Globus pallidus (tissue), 1 donor: ENCODE data around the gene CLEC9A.

Experiments
- DNase-seq: peaks from one replicate; pipeline ENCODE4 v3.0.0-alpha.2; 2015; ENCODE audit warnings: low spot score

Gene CLEC9A

DNA sequence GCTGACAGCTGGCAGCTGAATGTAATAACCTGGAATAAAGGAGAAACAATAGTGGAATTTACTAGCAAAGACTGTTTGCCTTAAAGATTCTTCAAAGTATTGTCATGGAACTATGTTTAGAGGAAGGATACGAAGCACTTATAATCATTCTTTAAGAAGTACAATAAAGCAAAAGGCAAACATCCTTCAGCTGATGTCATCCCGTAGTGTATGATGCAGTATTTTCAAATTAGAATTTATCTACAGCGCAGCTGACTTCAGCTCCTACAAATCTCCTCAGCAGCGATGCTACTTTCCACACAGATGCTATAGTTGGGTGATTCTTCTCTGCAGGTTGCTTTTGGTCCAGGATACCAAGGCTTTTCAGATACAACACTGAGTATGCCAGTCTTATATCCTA, 36.8 kb downstream of the CLEC9A start:
- no peak for DNase-seq

- DNase-seq, result no peak
These were observed 37.5 kb downstream of the CLEC9A start for GRCh38 chr12:10067942-10068341.

- DNase-seq, result no peak
These were observed 38.2 kb downstream of the CLEC9A start for GRCh38 chr12:10068644-10069043.

DNA sequence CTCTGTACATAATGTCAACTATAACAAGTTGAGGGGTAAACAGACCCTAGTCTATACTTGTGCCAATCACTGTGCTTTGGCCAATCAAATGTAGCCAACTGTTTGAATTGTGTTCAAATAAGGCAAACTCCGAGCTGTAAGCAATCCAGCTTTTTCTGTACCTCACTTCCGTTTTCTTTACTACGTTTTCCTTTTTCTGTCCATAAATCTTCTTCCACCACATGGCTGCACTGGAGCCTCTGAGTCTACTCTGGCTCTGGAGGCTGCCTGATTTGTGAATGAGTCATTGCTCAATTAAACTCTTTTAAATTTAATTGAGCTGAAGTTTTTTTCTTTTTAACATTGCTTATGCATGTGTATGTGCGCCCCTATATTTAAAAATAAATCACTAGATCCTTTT, 38.6 kb downstream of the CLEC9A start:
- DNase-seq, result peak; percentile 34

DNA sequence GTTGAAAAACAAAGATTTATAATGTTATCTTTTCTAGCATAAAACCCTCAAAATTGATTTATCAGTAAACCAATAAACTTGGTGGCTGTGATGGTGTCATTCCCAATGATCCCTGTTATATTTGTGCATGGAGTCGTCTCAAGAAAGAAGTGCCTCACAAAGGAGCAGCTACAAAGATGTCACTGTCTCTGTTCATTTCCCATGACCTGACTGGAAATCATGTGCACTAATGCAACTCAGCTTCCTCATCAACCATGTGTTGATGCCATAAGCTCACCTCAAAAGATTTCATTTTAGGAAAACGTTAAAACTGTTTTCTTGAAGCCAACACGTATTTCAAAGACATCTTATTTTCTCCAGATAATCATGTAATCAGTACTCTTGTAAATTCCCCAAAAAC, 39.5 kb downstream of the CLEC9A start:
- DNase-seq, result no peak

DNA sequence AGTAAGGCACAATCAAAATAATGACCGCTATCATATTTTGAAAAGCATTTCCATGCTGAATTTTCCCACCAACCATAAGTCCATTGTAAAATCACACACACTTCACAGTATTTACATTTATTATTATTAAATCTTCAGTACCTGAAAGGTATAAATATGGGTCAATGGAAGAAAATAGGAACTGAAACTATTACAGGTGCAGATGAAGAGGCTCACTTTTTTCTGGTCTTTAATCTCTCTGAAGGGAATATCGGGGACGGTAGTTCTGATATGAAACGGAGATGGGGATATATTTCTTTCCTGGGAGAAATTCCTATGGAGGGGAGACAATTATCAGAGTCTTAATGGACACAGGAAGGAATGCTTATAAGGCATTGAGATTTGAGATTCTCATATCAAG, 39.9 kb downstream of the CLEC9A start:
- DNase-seq, result no peak

GRCh38 chr12:10072131-10072530, 41.6 kb downstream of the CLEC9A start:
- no peak for DNase-seq

DNA sequence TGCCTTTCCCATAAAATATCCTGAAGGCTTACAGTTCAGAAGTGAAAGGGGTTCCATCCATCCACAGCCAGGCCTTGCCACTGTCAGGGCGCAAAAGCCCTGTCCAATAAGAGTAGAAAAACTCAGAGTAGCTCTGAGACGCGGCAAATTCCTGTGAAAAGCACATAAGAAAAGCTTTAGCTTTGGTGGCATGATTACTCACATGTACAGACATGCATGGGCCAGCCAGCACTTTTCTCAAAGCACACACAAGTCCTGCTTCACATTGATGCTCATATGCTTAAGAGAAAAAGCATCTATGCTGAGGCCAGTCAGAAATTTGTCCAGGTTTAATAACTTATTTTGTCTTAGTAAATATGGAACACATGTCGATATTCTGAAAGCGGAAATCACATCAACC, 42.8 kb downstream of the CLEC9A start:
- DNase-seq, result no peak

- no peak for DNase-seq
These were observed 45.0 kb downstream of the CLEC9A start for GRCh38 chr12:10075451-10075850.

- DNase-seq, result no peak
These were observed 51.8 kb downstream of the CLEC9A start for GRCh38 chr12:10082117-10082874.

DNA sequence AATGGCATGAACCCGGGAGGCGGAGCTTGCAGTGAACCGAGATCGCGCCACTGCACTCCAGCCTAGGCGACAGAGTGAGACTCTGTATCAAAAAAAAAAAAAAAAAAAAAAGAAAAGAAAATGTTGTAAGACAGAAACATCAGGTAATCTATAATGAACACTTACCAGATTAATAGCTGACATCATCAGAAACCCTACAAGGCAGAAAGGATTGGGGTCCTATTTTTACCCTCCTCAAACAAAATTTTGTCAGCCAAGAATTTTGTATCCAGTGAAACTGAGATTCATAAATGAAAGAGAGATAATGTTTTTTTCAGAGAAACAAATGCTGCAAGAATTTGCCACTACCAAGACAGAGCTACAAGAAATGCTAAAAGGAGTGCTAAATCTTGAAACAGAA, 54.3 kb downstream of the CLEC9A start:
- no peak for DNase-seq

GRCh38 chr12:10086387-10086786, 55.9 kb downstream of the CLEC9A start:
- no peak for DNase-seq

- DNase-seq, result no peak
These were observed 57.5 kb downstream of the CLEC9A start for GRCh38 chr12:10088031-10088430.

- no peak for DNase-seq
These were observed 58.7 kb downstream of the CLEC9A start for GRCh38 chr12:10088955-10089900.

GRCh38 chr12:10094646-10095395, 64.3 kb downstream of the CLEC9A start:
- DNase-seq, result peak; percentile 14

GRCh38 chr12:10095971-10096370, 65.5 kb downstream of the CLEC9A start:
- DNase-seq, result no peak

GRCh38 chr12:10097521-10097920, 67.0 kb downstream of the CLEC9A start:
- DNase-seq, result no peak

DNA sequence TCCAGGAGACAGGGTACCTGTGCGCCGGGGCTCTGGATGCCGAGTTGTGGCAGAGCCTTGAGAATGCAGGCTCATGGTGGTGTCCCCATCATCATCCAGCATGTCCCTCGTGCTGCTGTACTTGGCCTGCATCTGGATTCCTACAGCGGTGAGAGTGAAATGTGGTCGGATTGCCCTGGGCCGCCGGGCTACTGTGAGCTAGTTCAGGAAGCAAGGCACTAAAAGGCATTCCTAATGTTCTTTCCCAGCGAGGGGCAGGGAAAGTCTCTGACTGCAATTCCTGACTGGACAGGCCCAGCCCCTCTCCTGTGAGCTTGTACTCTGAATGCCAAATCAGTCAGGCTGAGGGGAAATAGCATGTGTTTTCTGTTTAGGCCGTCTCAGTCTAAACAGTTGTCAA, 68.3 kb downstream of the CLEC9A start, which contains the start of gene CLEC1A:
Gene CLEC1A (minus strand): TSS at position 195 of the 400 bp plus-strand sequence. CDS start 63 bp downstream, at position 132.
- no peak for DNase-seq

DNA sequence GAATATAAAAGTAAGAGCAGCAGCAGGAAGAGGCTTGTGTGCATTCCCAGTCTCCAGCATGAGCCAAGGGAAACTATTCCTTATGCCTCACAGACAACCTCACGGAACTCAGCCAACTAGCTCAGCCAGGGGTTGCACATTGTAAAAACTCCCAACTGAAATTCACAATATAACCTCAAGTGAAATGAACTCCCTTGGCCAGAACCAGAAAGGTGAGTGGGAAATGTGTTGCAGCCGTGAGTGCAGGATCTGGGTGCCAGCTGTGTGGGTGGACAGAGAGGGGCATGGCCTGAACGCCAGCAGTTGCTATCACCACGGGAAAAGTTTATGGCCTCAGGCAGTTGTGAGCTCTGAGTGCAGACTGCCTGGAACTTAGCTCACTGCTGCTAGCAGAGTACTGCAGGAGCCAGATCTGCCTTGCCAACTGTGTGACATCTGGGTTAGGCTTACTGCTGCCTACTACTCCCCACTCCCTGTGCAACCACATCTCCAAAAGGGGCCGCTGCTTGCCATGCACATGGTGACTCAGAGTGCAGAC, 70.6 kb downstream of the CLEC9A start:
- no peak for DNase-seq

DNA sequence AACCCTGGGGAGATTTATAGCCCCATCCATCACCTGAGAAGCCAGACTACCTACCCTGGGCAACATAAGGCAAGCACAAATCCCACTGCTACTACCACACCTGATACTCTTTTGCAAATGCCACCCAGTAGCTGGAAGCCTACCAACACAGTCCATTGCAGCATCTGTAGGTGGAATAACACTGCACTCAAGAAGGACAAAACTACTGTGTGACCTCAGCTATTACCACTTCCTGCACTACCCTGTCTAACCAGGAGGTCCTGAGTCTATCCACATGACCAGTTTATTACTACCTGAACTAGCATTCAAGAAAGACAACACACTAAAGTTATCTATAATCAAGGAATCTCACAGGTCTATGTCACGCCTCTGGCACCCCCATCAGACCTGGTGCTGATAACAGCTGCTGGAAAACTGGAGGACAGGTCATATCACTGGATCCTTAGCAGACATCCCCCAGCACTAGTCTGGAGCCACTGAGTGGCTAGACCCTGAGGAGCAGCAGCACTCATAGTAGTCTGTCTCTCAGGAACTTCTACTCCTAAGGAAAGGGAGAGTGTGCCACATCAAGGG, 71.3 kb downstream of the CLEC9A start:
- DNase-seq, result no peak

DNA sequence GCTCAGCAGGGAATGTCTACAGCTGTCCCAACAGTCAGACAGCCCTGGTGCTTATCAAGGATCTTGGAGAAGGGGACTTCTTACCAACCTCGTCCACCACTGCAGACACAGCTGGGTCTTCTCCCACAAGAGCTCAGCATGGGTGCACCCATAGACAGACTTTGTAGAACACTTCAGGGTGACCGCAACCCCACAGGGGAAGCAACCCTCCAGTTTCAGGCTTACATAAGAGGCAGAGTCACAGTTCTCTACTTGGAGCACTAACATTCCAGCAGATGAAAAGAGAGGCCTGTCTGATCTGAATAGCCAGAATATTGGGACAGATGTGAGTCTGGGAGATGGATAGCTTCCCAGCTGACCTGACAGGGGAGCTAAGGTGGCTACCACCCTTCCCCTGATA, 71.8 kb downstream of the CLEC9A start:
- peak; percentile 31 for DNase-seq
